Endothelial cell of umbilical vein (primary cell): Measurements from ENCODE around the gene PWWP2A. TPM values are rescaled to one million over a fixed set of nuclear protein-coding genes. Genes with fewer than 3 reads are reported as not detected.
A peak's percentile ranks its signal among the peaks of the same experiment; 100 is the strongest.

ENCODE experiments used
- Bru-seq: library from RNA; stranded (reverse); fragments of 400-500 nt; gene quantifications from one replicate; lab custom pipeline; 2021; lab: Mats Ljungman, UMichigan
- BruChase-seq, 2 experiments: library from RNA; stranded (reverse); fragments of 400-500 nt; gene quantifications; one replicate each; lab custom pipeline; 2021; lab: Mats Ljungman, UMichigan
- BruUV-seq: library from RNA; stranded (reverse); fragments of 400-500 nt; replicated peaks from 2 replicates; lab custom pipeline; 2021; lab: Mats Ljungman, UMichigan
- CTCF ChIA-PET: fragments of 300-600, 350-600 bp; sonication (Branson Sonifier 250); formaldehyde crosslinking; loops from one replicate; lab custom pipeline; 2021; ENCODE audit warnings: antibody characterized with exemption, inconsistent platforms; lab: Charles Lee
- POLR2A ChIA-PET: fragments of 300-600, 350-600 bp; sonication (Branson Sonifier 250); formaldehyde crosslinking; loops from one replicate; lab custom pipeline; 2021; ENCODE audit warnings: antibody characterized with exemption, inconsistent platforms; lab: Charles Lee
- DNase-seq: peaks from one replicate; pipeline ENCODE4 v3.0.0-alpha.2; 2011; ENCODE audit warnings: low read depth, low spot score
- FAIRE-seq: peaks from 2 replicates; lab custom pipeline; 2011; peaks lifted over from hg19 to GRCh38; lab: Jason Lieb, UNC
- H2AFZ ChIP-seq: 2 replicates; pipeline ENCODE4 v1.6.0; 2012; ENCODE audit warnings: low read depth, low read length, control low read depth, inconsistent platforms
- H3K27ac ChIP-seq: 2 replicates; pipeline ENCODE4 v1.5.1; 2011; ENCODE audit warnings: low read depth, mild to moderate bottlenecking, control low read depth, low read length, moderate library complexity; ENCODE audit not compliant: insufficient read depth
- H3K27me3 ChIP-seq, 2 experiments: 2 replicates each; pipeline versions ENCODE4 v1.6.0 to v1.6.1; 2011; ENCODE audit warnings: low read length in 2 of 2, mixed read lengths in 1 of 2; ENCODE audit not compliant: control insufficient read depth in 2 of 2, insufficient read depth in 2 of 2
- H3K36me3 ChIP-seq, 2 experiments: 2 replicates in 1 of 2; 3 replicates in 1 of 2; pipeline ENCODE4 v1.5.1; 2011; ENCODE audit warnings: low read length in 2 of 2, mild to moderate bottlenecking in 1 of 2, moderate library complexity in 1 of 2; ENCODE audit not compliant: control insufficient read depth in 2 of 2, insufficient read depth in 2 of 2; ENCODE audit errors: extremely low read depth in 1 of 2
- H3K4me1 ChIP-seq: 3 replicates; pipeline ENCODE4 v1.5.1; 2011; ENCODE audit warnings: mild to moderate bottlenecking, low read length; ENCODE audit not compliant: control insufficient read depth, insufficient read depth; ENCODE audit errors: extremely low read depth
- H3K4me2 ChIP-seq: 2 replicates; pipeline ENCODE4 v1.6.1; 2011; ENCODE audit warnings: low read length, control low read depth, mixed read lengths; ENCODE audit not compliant: insufficient read depth
- H3K4me3 ChIP-seq, 3 experiments: fragments of 200-600 bp in 1 of 3; sonication (generic), shearing (Covaris generic) in 1 of 3; replicated peaks in 1 of 3; 2 replicates each; pipeline ENCODE4 v1.5.1; 2011 to 2016; ENCODE audit warnings: control low read depth in 3 of 3, low read length in 3 of 3, mild to moderate bottlenecking in 2 of 3, inconsistent platforms in 1 of 3, low read depth in 1 of 3, moderate library complexity in 1 of 3; ENCODE audit not compliant: insufficient read depth in 1 of 3
- H3K79me2 ChIP-seq: 2 replicates; pipeline ENCODE4 v1.6.0; 2012; ENCODE audit warnings: low read length, inconsistent platforms; ENCODE audit not compliant: control insufficient read depth, insufficient read depth
- H3K9ac ChIP-seq: replicated peaks from 2 replicates; pipeline ENCODE3; 2011; ENCODE audit warnings: low read length, control low read depth; ENCODE audit not compliant: insufficient read depth; ENCODE audit errors: extremely low read depth
- H3K9me1 ChIP-seq: replicated peaks from 3 replicates; pipeline ENCODE4 v1.6.0; 2011; ENCODE audit warnings: mild to moderate bottlenecking, low read length; ENCODE audit not compliant: control insufficient read depth, insufficient read depth; ENCODE audit errors: extremely low read depth
- H3K9me3 ChIP-seq: replicated peaks from 2 replicates; pipeline ENCODE4 v1.5.1; 2012; ENCODE audit warnings: low read length, inconsistent platforms; ENCODE audit not compliant: control insufficient read depth, insufficient read depth
- H4K20me1 ChIP-seq: replicated peaks from 2 replicates; pipeline ENCODE3; 2011; ENCODE audit warnings: mild to moderate bottlenecking, low read length; ENCODE audit not compliant: control insufficient read depth, insufficient read depth; ENCODE audit errors: extremely low read depth
- CTCF ChIP-seq, 2 donors: IDR thresholded peaks; 1 replicate in 1 of 2; 2 replicates in 1 of 2; pipeline ENCODE4 v1.5.1; 2011; ENCODE audit warnings: low read length in 2 of 2, mild to moderate bottlenecking in 2 of 2, moderate library complexity in 2 of 2, control low read depth in 1 of 2, inconsistent platforms in 1 of 2, low read depth in 1 of 2; ENCODE audit not compliant: insufficient read depth in 1 of 2; ENCODE audit errors: extremely low read depth in 1 of 2
- EZH2 ChIP-seq: IDR thresholded peaks from 2 replicates; pipeline ENCODE4 v1.6.1; 2012; ENCODE audit warnings: borderline replicate concordance, low read depth, mild to moderate bottlenecking, moderate library complexity, low read length, inconsistent platforms; ENCODE audit not compliant: severe bottlenecking
- FOS ChIP-seq: IDR thresholded peaks from 2 replicates; pipeline ENCODE4 v1.6.1; 2011; ENCODE audit warnings: mild to moderate bottlenecking, low read length, moderate library complexity, borderline replicate concordance; ENCODE audit not compliant: insufficient read depth
- GATA2 ChIP-seq: IDR thresholded peaks from 2 replicates; pipeline ENCODE4 v1.7.0; 2011; ENCODE audit warnings: low read depth, mild to moderate bottlenecking, moderate library complexity, mixed read lengths, low read length; ENCODE audit not compliant: insufficient read length, insufficient read depth
- JUN ChIP-seq: IDR thresholded peaks from 2 replicates; pipeline ENCODE4 v1.6.1; 2011; ENCODE audit warnings: borderline replicate concordance, low read depth; ENCODE audit not compliant: insufficient read length, insufficient read depth
- MAX ChIP-seq: IDR thresholded peaks from 2 replicates; pipeline ENCODE4 v1.6.1; 2011; ENCODE audit not compliant: insufficient read depth, insufficient read length
- MYC ChIP-seq: IDR thresholded peaks from one replicate; pipeline ENCODE4 v1.6.1; 2011; ENCODE audit warnings: mild to moderate bottlenecking, low read depth, low read length
- POLR2A ChIP-seq: IDR thresholded peaks from 2 replicates; pipeline ENCODE4 v1.6.1; 2012; ENCODE audit warnings: low read depth, mild to moderate bottlenecking, control low read depth, low read length
- POLR2AphosphoS5 ChIP-seq: IDR thresholded peaks from 2 replicates; pipeline ENCODE4 v1.6.1; 2012; ENCODE audit warnings: low read depth, mild to moderate bottlenecking, control low read depth, low read length, moderate library complexity; ENCODE audit not compliant: insufficient read depth
- dilution Hi-C: fragments of 300-500 bp; cut with MboI; formaldehyde crosslinking; loops from one replicate; pipeline ENCODE4 v1.15.0; 2019; ENCODE audit warnings: low sequenced_read_pairs; ENCODE audit not compliant: extremely low pct_ligation_motif_present
- intact Hi-C: fragments of 100-400 bp; cut with micrococcal nuclease; formaldehyde crosslinking; loops from one replicate; pipeline ENCODE4 v1.10.0; 2022
- long read RNA-seq: library from polyadenylated mRNA; stranded (forward); transcript quantifications from one replicate; pipeline ENCODE4 v2.0.0, GENCODE V29; 2021
- polyA minus RNA-seq, 3 experiments: library from RNA; depleted of rRNA, polyadenylated mRNA; stranded (reverse); fragments of >200 nt; gene quantifications; 1 replicate in 1 of 3; 2 replicates in 2 of 3; pipeline ENCODE4 v1.2.3, GENCODE V29; 2011
- polyA plus RNA-seq, 4 experiments: library from polyadenylated mRNA; depleted of rRNA in 3 of 4; stranded (reverse) in 3 of 4; unstranded in 1 of 4; fragments of >200 nt; gene quantifications; 2 replicates each; pipeline versions ENCODE4 v1.2.1 to v1.2.3, GENCODE V29; 2011 to 2012; ENCODE audit warnings: missing spikeins in 1 of 4
- total RNA-seq: library from RNA; stranded (reverse); gene quantifications from 2 replicates; pipeline ENCODE4 v1.2.3, GENCODE V29; 2021

Gene PWWP2A
- total RNA-seq (17.3 and 19.3 TPM in 2 replicates), polyA plus RNA-seq (4.6 and 4.8 TPM in 2 replicates), polyA minus RNA-seq (11.3 and 14.6 TPM in 2 replicates), Bru-seq, nascent RNA (percentile 75 among the genes with signal in this experiment), BruChase-seq, experiment 1, labeled RNA remaining after a 6-hour chase (percentile 78 among the genes with signal in this experiment), BruChase-seq, experiment 2, labeled RNA remaining after a 2-hour chase (percentile 83 among the genes with signal in this experiment)
- polyA plus RNA-seq (2011; cell fraction: cytosol; rRNA removed): 6.8 and 7.5 TPM in 2 replicates
- polyA plus RNA-seq (2011; cell fraction: nucleus; rRNA removed): 13.2 and 13.6 TPM in 2 replicates
- polyA plus RNA-seq (2012): 10.0 and 13.3 TPM in 2 replicates
- polyA minus RNA-seq (2011; cell fraction: cytosol; rRNA and poly(A)+ RNA removed): 6.3 TPM
- polyA minus RNA-seq (2011; cell fraction: nucleus; rRNA and poly(A)+ RNA removed): 7.2 and 13.2 TPM in 2 replicates
- long read RNA-seq, transcript PWWP2A-202 (4 exons, 3,991 nt): minor isoform, 7 of 45 reads
- long read RNA-seq, transcript PWWP2A-205 (3 exons, 1,819 nt): minor isoform, 7 of 45 reads
- long read RNA-seq, transcript PWWP2A-201 (2 exons, 3,346 nt): major isoform, 21 of 45 reads
- long read RNA-seq, partial matches to known transcripts: 1 of 45 reads
- long read RNA-seq, other reads (novel, unspliced or antisense): 6 of 45 reads

- Histone ChIP-seq H3K4me3 (peak within 1 kb of the TSS; percentile 71 to 88 (median 73)), H3K79me2 (peaks cover 16% of the 10 kb centered on the region), H3K27me3 (peaks cover 2 to 4% of the 10 kb centered on the region in 2 experiments), H3K36me3 (no peaks in the 10 kb centered on the region), H4K20me1 (no peaks in the 10 kb centered on the region), H3K27ac (peak within 1 kb of the TSS; percentile 56), H3K9me1 (no peaks in the 10 kb centered on the region), H3K4me1 (peaks cover 6% of the 10 kb centered on the region), H3K9me3 (no peaks in the 10 kb centered on the region), H3K4me2 (peak within 1 kb of the TSS; percentile 85), H3K9ac (peak within 1 kb of the TSS; percentile 85), H2AFZ (peak within 1 kb of the TSS; percentile 63)
- dilution Hi-C loops: no loop called here
- intact Hi-C loops: loop anchor here (1.0 to 2.0 kb wide), 9 partner anchors 36 to 299 kb away; partner anchors contain the start of genes SLU7 and TTC1
- peak; percentile 100 for DNase-seq
- TSS peak; percentile 7 for BruUV-seq
- ChIA-PET POLR2A (interaction anchor here (0.5 to 1.0 kb wide), 4 partner anchors 22 to 299 kb away, joined by 3 to 6 read pairs (median 4); partner anchors contain the start of genes SLU7 and TTC1), CTCF (interaction anchor here (0.7 to 1.8 kb wide), 14 partner anchors 9 to 305 kb away, joined by 3 to 21 read pairs (median 4); no protein-coding TSS in a partner anchor)
- peak; percentile 100 for FAIRE-seq
- TF ChIP-seq CTCF (IDR thresholded peaks at IDR 0.05; ENCODE audit: extremely low read depth in 1 of 2, insufficient read depth in 1 of 2, low read depth in 1 of 2, low read length in 2 of 2): peak; percentile 14 to 21
- no peak for TF ChIP-seq JUN
- no peak for TF ChIP-seq MYC
- peak; percentile 90 for TF ChIP-seq POLR2AphosphoS5
- no peak for TF ChIP-seq MAX
- TF ChIP-seq POLR2A: peak; percentile 86
- TF ChIP-seq FOS: no peak
- TF ChIP-seq EZH2: no peak
- TF ChIP-seq GATA2: no peak
Observed at GRCh38 chr5:160119142-160119904, at the start of gene PWWP2A. Gene PWWP2A, minus strand, starts transcription at chr5:160119450. Its CDS starts 62 bp downstream, at chr5:160119388.
